H9 (cell line): Measurements from ENCODE around the gene HOXC6. TPM values are rescaled to one million over a fixed set of nuclear protein-coding genes. Genes with fewer than 3 reads are reported as not detected.

Experiments
- DNase-seq: peaks from one replicate; pipeline ENCODE4 v3.0.0-alpha.2; 2017
- H2AFZ ChIP-seq: one replicate; pipeline ENCODE4 v1.6.1; 2013; ENCODE audit warnings: mild to moderate bottlenecking, low read length, control low read depth, moderate library complexity
- H2AK5ac ChIP-seq: 2 replicates; pipeline ENCODE4 v1.6.1; 2013; ENCODE audit warnings: low read length, control low read depth, mixed read lengths; ENCODE audit not compliant: insufficient read length
- H2BK120ac ChIP-seq: one replicate; pipeline ENCODE4 v1.6.1; 2013; ENCODE audit warnings: low read depth, mild to moderate bottlenecking, low read length, control low read depth, inconsistent platforms; ENCODE audit not compliant: poor library complexity, severe bottlenecking
- H2BK12ac ChIP-seq: 2 replicates; pipeline ENCODE4 v1.6.1; 2013; ENCODE audit warnings: low read length, control low read depth, mixed read lengths, low read depth; ENCODE audit not compliant: insufficient read length
- H2BK15ac ChIP-seq: 2 replicates; pipeline ENCODE4 v1.6.1; 2013; ENCODE audit warnings: low read depth, low read length, control low read depth
- H2BK20ac ChIP-seq: one replicate; pipeline ENCODE4 v1.6.1; 2013; ENCODE audit warnings: low read depth, mild to moderate bottlenecking, low read length, control low read depth, inconsistent platforms; ENCODE audit not compliant: poor library complexity, severe bottlenecking
- H2BK5ac ChIP-seq: 2 replicates; pipeline ENCODE4 v1.6.1; 2013; ENCODE audit warnings: low read length, control low read depth, mixed read lengths; ENCODE audit not compliant: insufficient read length
- H3K14ac ChIP-seq: 2 replicates; pipeline ENCODE4 v1.6.1; 2013; ENCODE audit warnings: low read length, control low read depth; ENCODE audit not compliant: insufficient read depth
- H3K18ac ChIP-seq: 2 replicates; pipeline ENCODE4 v1.6.1; 2013; ENCODE audit warnings: low read depth, mild to moderate bottlenecking, mixed read lengths, low read length, control low read depth; ENCODE audit not compliant: insufficient read length
- H3K23ac ChIP-seq: 2 replicates; pipeline ENCODE4 v1.6.1; 2013; ENCODE audit warnings: low read length, control low read depth, mixed read lengths, low read depth; ENCODE audit not compliant: insufficient read length
- H3K23me2 ChIP-seq: 2 replicates; pipeline ENCODE4 v1.6.1; 2013; ENCODE audit warnings: low read depth, mild to moderate bottlenecking, mixed read lengths, low read length, control low read depth; ENCODE audit not compliant: insufficient read length, poor library complexity, severe bottlenecking
- H3K27ac ChIP-seq: 2 replicates; pipeline ENCODE4 v1.5.1; 2013; ENCODE audit warnings: low read length, control low read depth, mixed read lengths, low read depth; ENCODE audit not compliant: insufficient read length
- H3K27me3 ChIP-seq: 2 replicates; pipeline ENCODE4 v1.6.1; 2013; ENCODE audit warnings: low read length, control low read depth, inconsistent platforms; ENCODE audit not compliant: insufficient read depth
- H3K4ac ChIP-seq: 2 replicates; pipeline ENCODE4 v1.6.1; 2013; ENCODE audit warnings: low read depth, mild to moderate bottlenecking, control low read depth, inconsistent platforms, low read length, moderate library complexity
- H3K4me1 ChIP-seq: 2 replicates; pipeline ENCODE4 v1.6.1; 2013; ENCODE audit warnings: low read length, control low read depth, inconsistent platforms; ENCODE audit not compliant: insufficient read depth
- H3K4me2 ChIP-seq: 2 replicates; pipeline ENCODE4 v1.6.1; 2013; ENCODE audit warnings: low read length, control low read depth, mixed read lengths; ENCODE audit not compliant: insufficient read length, insufficient read depth
- H3K56ac ChIP-seq: 2 replicates; pipeline ENCODE4 v1.6.1; 2013; ENCODE audit warnings: low read depth, mild to moderate bottlenecking, mixed read lengths, low read length, control low read depth; ENCODE audit not compliant: insufficient read length
- H3K79me1 ChIP-seq: 2 replicates; pipeline ENCODE4 v1.6.1; 2013; ENCODE audit warnings: low read depth, mild to moderate bottlenecking, moderate library complexity, low read length, control low read depth, inconsistent platforms; ENCODE audit not compliant: insufficient read depth, poor library complexity, severe bottlenecking
- H3K79me2 ChIP-seq: 2 replicates; pipeline ENCODE4 v1.6.1; 2013; ENCODE audit warnings: low read length, control low read depth, inconsistent platforms; ENCODE audit not compliant: insufficient read depth
- H3K9ac ChIP-seq: 2 replicates; pipeline ENCODE4 v1.6.1; 2013; ENCODE audit warnings: low read length, control low read depth, mixed read lengths; ENCODE audit not compliant: insufficient read length; ENCODE audit errors: extremely low read depth
- H3K9me3 ChIP-seq: one replicate; pipeline ENCODE4 v1.6.1; 2013; ENCODE audit warnings: low read depth, low read length, inconsistent platforms; ENCODE audit not compliant: control insufficient read depth
- H3T11ph ChIP-seq: one replicate; pipeline ENCODE4 v1.6.1; 2013; ENCODE audit warnings: mild to moderate bottlenecking, low read length, control low read depth, inconsistent platforms
- H4K20me1 ChIP-seq: one replicate; pipeline ENCODE4 v1.6.1; 2013; ENCODE audit not compliant: control insufficient read depth, insufficient read length, insufficient read depth
- H4K5ac ChIP-seq: 2 replicates; pipeline ENCODE4 v1.6.1; 2013; ENCODE audit warnings: low read depth, mild to moderate bottlenecking, mixed read lengths, low read length, control low read depth; ENCODE audit not compliant: insufficient read length
- H4K8ac ChIP-seq: replicated peaks from 2 replicates; pipeline ENCODE4 v1.6.1; 2013; ENCODE audit warnings: low read length, control low read depth, mixed read lengths, low read depth; ENCODE audit not compliant: insufficient read length
- H4K91ac ChIP-seq: 2 replicates; pipeline ENCODE4 v1.6.1; 2013; ENCODE audit warnings: low read depth, mild to moderate bottlenecking, moderate library complexity, mixed read lengths, low read length, control low read depth; ENCODE audit not compliant: insufficient read length
- H3K27ac Mint-ChIP-seq, 3 experiments: 2 replicates in 2 of 3; 3 replicates in 1 of 3; pipeline ENCODE4 v1.8.0; 2020 to 2021; ENCODE audit warnings: mixed read lengths in 3 of 3, mild to moderate bottlenecking in 1 of 3, moderate library complexity in 1 of 3
- H3K27me3 Mint-ChIP-seq: 2 replicates; pipeline ENCODE4 v1.8.0; 2021; ENCODE audit warnings: low read depth, mild to moderate bottlenecking, moderate library complexity, mixed read lengths
- H3K36me3 Mint-ChIP-seq, 3 experiments: 2 replicates in 2 of 3; 3 replicates in 1 of 3; pipeline ENCODE4 v1.8.0; 2020 to 2021; ENCODE audit warnings: low read depth in 3 of 3, mixed read lengths in 3 of 3; ENCODE audit not compliant: insufficient read depth in 1 of 3
- H3K4me1 Mint-ChIP-seq, 2 experiments: 2 replicates each; pipeline ENCODE4 v1.8.0; 2020; ENCODE audit warnings: mixed read lengths in 2 of 2
- H3K4me3 Mint-ChIP-seq, 2 experiments: 2 replicates in 1 of 2; 3 replicates in 1 of 2; pipeline ENCODE4 v1.8.0; 2020 to 2021; ENCODE audit warnings: mild to moderate bottlenecking in 2 of 2, mixed read lengths in 2 of 2, moderate library complexity in 1 of 2
- H3K9me3 Mint-ChIP-seq, 2 experiments: 2 replicates in 1 of 2; 3 replicates in 1 of 2; pipeline ENCODE4 v1.8.0; 2020; ENCODE audit warnings: mild to moderate bottlenecking in 2 of 2, mixed read lengths in 2 of 2, moderate library complexity in 1 of 2
- WGBS: extraction: QIAGEN DNeasy Blood & Tissue Kit; methylation state at CpG from one replicate; pipeline ENCODE4 v1.1.7; 2013; ENCODE audit warnings: missing lambda C conversion rate, low lambda C conversion rate, mixed read lengths; ENCODE audit not compliant: insufficient read length; ENCODE audit errors: extremely low coverage; 5-methylcytosine and 5-hydroxymethylcytosine counted together
- total RNA-seq: library from RNA; stranded (reverse); gene quantifications from 2 replicates; pipeline ENCODE4 v1.2.1, GENCODE V29; 2021
- TF ChIP-seq, protein P1 (sequence below): fragments of 200-600 bp; sonication (generic); conservative IDR thresholded peaks from 3 replicates; pipeline ENCODE4 v1.8.0; 2021; ENCODE audit warnings: antibody characterized with exemption, mild to moderate bottlenecking

The HOXC6 gene
- total RNA-seq, 1 experiment from 2014 or later = not detected

DNA sequence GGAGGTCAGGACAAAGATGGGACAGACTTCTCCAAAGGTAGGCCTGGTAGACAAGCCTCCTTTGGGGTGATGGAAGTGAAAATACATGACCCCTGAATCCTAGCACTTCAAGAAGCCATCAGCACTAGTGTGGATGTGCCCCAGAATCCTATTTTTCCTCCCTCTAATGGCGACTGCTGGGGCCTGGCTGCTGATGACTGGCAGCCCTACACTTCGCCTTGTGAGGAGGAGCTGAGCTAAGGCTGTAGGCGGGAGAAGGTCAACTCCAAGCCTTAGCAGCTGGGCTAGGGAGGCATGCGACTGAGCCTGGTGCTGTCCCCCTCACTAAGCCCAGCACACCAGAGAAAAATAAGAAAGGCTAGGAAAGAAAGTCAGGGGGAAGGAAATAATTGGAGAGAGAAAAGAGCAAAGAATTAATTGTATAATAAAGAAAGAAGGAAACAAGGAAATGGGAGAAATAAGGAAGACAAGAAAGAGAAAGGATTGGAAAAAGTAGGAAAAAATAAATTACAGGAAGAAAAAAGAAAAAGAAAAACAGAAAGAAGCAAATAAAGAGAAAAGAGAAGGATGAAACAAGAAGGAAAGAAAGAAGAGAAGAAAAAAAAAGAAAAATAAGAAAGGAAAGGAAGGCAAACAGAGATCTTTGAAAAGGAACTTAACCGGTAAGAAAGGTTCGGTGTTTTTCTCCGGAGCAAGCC lies 48.0 kb upstream of the HOXC6 start:
- no peak overlapping the region for H2BK12ac ChIP-seq
- H2BK20ac ChIP-seq = no peak overlapping the region
- Mint-ChIP-seq H3K4me1 (peaks cover 6 to 14% of the 10 kb centered on the region in 2 experiments), H3K9me3 (peaks cover 12 to 15% of the 10 kb centered on the region in 2 experiments; a peak in 4 of 5 replicates), H3K36me3 (peaks cover 0 to 2% (median 2%) of the 10 kb centered on the region in 3 experiments; a peak in 3 of 7 replicates), H3K27ac (no peak overlapping the region), H3K27me3 (peaks cover 100% of the 10 kb centered on the region), H3K4me3 (no peak overlapping the region)
- no peak overlapping the region for H3T11ph ChIP-seq
- H4K5ac ChIP-seq = no peak overlapping the region
- no peak overlapping the region for H3K56ac ChIP-seq
- H3K4ac ChIP-seq = no peak overlapping the region
- H3K79me2 ChIP-seq = no peaks in the 10 kb centered on the region
- WGBS = no CpG with 5 or more reads among the region's 7 CpGs
- H3K9ac ChIP-seq = no peak overlapping the region
- H3K27me3 ChIP-seq = peaks cover 94% of the 10 kb centered on the region
- no peak overlapping the region for H3K18ac ChIP-seq
- no peak overlapping the region for H4K8ac ChIP-seq
- no peaks in the 10 kb centered on the region for H3K23me2 ChIP-seq
- no peak overlapping the region for H3K4me2 ChIP-seq
- H4K91ac ChIP-seq = no peak overlapping the region
- H3K4me1 ChIP-seq = no peaks in the 10 kb centered on the region
- DNase-seq = no peak
- no peak overlapping the region for H2AK5ac ChIP-seq
- H3K79me1 ChIP-seq = no peaks in the 10 kb centered on the region
- H3K27ac ChIP-seq = no peak overlapping the region
- no peak overlapping the region for H3K23ac ChIP-seq
- H4K20me1 ChIP-seq = no peaks in the 10 kb centered on the region
- TF ChIP-seq, protein P1, sequence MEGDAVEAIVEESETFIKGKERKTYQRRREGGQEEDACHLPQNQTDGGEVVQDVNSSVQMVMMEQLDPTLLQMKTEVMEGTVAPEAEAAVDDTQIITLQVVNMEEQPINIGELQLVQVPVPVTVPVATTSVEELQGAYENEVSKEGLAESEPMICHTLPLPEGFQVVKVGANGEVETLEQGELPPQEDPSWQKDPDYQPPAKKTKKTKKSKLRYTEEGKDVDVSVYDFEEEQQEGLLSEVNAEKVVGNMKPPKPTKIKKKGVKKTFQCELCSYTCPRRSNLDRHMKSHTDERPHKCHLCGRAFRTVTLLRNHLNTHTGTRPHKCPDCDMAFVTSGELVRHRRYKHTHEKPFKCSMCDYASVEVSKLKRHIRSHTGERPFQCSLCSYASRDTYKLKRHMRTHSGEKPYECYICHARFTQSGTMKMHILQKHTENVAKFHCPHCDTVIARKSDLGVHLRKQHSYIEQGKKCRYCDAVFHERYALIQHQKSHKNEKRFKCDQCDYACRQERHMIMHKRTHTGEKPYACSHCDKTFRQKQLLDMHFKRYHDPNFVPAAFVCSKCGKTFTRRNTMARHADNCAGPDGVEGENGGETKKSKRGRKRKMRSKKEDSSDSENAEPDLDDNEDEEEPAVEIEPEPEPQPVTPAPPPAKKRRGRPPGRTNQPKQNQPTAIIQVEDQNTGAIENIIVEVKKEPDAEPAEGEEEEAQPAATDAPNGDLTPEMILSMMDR = no peak
- H3K14ac ChIP-seq = no peak overlapping the region
- no peak overlapping the region for H2AFZ ChIP-seq
- H2BK15ac ChIP-seq = no peak overlapping the region
- H3K9me3 ChIP-seq = no peaks in the 10 kb centered on the region
- no peak overlapping the region for H2BK5ac ChIP-seq
- no peak overlapping the region for H2BK120ac ChIP-seq
